ENCODE data around the gene RRP9.
"Not testable (repeated sequence)": the region's sequence is repeated elsewhere in the genome, so short reads cannot be mapped to it uniquely, and the experiment has no call there.

RRP9 gene, protein sequence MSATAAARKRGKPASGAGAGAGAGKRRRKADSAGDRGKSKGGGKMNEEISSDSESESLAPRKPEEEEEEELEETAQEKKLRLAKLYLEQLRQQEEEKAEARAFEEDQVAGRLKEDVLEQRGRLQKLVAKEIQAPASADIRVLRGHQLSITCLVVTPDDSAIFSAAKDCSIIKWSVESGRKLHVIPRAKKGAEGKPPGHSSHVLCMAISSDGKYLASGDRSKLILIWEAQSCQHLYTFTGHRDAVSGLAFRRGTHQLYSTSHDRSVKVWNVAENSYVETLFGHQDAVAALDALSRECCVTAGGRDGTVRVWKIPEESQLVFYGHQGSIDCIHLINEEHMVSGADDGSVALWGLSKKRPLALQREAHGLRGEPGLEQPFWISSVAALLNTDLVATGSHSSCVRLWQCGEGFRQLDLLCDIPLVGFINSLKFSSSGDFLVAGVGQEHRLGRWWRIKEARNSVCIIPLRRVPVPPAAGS

DNA sequence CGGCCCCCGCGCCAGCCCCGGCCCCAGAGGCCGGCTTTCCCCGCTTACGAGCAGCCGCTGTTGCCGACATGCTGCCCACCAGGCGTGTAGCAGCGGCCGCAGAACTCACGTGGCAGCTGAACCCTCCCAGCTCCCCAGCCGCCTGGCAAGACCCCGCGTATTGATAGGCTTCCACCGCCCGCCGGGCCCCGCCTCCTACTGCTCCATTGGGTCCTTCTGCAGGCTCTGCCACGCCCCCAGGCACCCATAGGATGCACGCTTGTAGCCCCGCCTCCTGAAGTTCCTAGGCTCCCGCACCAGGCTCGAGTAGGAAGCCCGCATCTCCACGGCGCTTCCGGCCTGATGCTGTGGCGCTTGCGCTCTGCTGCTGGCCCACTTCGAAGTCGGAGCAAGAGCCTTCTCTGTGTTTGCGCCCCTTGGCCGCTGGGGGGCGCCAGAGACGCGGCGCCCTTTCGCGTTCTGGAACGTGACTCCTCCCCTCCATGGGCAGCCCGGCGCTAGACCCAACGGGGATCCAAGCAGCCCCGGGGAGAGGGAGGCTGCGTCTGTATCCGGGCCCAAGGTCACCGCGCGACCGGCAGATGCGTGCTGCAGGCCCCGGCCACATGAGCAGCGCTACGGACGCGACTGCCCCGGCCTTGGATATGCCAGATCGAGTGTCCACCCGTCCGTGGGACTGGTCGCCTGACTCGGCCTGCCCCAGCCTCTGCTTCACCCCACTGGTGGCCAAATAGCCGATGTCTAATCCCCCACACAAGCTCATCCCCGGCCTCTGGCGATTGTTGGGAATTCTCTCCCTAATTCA, at the start of gene RRP9, which contains the start of gene PARP3:
Gene RRP9 (minus strand): TSS at position 107 of the 805 bp plus-strand sequence. CDS start 37 bp downstream, at position 70.
Gene PARP3 (plus strand): TSS at position 566 of the 805 bp plus-strand sequence. CDS start 993 bp downstream, outside the sequence.
- DNase-seq: peak; percentile 99 to 100

DNA sequence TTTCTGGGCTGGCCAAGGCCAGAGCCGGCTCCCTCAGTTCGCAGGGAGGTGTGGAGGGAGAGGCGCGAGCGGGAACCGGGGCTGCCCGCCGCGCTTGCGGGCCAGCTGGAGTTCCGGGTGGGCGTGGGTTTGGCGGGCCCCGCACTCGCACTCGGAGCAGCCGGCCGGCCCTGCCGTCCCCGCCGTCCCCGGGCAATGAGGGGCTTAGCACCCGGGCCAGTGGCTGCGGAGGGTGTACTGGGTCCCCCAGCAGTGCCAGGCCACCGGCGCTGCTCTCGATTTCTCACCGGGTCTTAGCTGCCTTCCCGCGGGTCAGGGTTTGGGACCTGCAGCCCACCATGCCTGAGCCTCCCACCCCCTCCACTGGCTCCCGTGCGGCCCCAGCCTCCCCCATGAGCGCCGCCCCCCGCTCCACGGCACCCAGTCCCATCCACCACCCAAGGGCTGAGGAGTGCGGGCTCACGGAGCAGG, 48.8 kb upstream of the RRP9 start:
- not testable (repeated sequence) for DNase-seq

DNA sequence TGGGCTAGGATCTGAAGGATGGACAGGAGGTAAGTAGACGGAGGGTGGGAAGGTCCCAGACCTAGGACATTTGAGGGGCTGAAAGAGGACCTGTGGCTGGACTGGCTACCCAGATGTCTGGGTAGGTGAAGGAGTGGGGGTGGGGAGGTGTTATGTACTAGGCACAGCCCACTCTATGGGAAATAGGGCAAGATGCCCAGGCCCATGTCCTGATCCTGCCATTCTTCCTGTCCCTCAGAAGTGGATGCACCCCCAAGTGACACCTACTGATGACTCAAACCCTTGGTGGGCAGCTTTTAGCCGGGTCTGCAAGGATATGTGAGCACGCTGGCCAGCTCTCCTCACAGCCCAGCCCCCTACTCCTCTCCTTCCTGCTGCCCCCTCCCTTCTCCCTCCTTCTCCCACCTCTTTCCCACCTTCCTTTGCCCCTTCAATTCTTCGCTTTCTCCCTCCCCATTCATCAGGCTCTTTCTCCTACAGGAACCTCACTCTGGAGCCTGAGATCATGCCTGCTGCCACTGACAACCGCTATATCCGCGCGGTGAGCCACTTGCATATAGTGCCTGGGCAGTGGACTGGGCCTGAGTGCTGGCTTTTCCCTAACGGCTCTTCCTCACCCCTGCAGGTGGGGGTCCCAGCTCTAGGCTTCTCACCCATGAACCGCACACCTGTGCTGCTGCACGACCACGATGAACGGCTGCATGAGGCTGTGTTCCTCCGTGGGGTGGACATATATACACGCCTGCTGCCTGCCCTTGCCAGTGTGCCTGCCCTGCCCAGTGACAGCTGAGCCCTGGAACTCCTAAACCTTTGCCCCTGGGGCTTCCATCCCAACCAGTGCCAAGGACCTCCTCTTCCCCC, 46.8 kb upstream of the RRP9 start:
- no peak for DNase-seq

DNA sequence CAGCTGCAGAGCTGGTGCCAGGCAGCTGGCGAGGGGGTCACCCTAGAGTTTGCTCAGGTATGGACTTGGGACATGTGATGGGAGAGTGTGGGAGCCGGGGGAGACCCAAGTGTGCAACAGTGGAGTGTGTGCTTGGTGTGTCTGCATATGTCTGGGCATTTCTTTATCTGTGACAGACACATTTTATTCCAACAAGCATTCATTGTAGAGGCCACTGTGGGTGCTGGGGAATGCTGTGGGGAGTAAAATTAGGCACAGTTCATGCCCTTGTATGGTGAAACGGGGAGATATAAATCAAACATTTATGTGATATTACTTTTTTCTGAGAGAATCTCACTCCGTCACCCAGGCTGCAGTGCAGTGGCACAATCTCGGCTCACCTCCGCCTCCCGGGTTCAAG, 45.9 kb upstream of the RRP9 start:
- no peak for DNase-seq

DNA sequence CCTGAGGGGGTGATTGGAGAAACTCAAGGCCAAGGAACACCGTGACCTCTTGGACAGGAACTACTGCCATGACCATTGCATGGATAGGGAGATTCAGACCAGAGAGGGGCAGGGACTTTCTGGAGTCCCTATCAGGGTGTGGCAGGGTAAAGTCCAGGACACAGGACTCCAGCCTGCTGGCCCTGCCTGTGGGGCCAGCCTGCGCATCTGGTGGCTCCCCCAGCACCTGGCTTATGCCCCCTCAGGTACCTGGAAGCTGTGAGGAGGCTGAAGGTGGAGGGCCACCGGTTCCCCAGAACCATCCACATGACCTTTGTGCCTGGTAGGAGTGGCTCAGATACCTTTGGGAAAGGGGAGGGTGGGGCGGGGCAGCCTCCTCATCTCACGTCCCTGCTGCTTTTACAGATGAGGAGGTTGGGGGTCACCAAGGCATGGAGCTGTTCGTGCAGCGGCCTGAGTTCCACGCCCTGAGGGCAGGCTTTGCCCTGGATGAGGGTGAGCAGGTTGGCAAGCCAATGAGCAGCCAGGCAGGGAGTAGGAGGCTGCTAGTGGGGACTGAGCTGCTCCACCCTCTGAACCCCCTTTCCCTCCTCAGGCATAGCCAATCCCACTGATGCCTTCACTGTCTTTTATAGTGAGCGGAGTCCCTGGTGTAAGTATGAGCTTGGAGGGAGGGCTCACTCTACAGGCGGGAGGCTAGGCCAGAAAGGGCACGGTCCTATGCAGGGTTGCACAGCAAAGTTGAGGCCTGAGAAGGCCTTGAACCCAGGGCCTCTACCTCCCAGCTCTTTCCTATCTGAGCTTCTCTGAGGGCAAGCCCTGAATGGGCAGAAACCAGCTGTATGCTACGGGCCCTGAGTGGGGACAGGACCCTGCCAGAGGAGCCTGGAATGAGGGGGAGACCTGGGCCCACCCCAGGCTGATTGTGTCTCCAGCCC, 44.6 kb upstream of the RRP9 start:
- no peak for DNase-seq

DNA sequence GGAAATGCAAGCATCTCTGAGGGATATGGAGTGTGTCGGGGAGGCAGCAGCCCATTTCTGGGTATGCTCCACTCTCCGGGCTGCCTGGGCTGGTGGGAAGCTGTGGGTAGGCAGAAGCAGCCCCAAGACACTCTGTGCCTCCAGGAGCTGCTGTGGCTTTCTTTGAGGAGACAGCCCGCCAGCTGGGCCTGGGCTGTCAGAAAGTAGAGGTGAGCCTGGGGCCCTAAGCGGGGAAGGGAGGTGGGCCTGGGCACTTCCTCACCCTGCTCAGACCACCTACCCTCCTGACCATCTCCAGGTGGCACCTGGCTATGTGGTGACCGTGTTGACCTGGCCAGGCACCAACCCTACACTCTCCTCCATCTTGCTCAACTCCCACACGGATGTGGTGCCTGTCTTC, 43.4 kb upstream of the RRP9 start:
- DNase-seq: no peak

DNA sequence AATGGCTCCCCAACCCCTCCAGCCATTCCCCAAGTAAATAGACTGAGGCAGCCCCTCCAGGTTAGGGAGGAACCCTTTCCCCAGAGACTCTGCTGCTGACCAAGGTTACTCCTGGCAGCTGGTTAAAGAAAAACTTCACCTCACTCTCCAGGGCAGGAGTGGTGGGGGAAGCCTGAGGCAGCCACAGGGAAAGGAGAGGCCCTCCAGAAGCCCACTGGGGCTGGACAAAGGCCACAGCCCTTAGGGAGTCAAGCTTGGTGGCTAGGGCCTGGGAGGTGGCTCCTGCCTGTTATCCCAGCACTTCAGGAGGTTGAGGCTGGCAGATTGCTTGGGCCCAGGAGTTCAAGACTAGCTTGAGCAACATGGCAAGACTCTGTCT, 42.6 kb upstream of the RRP9 start:
- no peak for DNase-seq

DNA sequence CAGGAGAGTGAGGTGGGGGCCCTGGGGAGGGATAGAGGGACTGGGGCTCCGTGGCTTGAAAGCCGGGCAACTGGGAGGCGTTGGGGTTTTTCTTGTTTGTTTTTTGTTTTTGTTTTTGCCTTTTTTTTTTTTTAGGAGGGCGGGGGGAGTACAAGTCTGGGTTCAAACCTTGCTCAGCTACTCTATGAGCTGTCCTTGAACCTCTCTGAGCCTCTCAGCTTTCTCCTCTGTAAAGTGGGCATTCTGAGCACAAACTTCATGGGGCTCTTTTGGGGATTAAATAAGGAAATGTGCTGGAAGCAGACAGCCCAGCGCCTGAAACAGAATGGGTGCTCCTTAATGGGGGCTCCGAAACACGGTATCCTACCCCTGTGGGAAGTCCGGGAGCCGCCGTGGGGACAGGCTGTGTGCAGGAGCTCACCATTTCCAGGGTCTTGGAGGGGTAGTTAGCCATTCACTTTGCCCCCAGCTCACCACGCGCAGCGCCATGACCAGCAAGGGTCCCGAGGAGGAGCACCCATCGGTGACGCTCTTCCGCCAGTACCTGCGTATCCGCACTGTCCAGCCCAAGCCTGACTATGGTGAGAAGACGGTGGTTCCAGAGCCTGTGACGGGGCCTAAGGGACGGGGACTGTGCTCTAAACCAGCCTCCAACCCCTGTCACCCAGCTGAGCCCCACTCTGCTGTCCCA, 42.0 kb upstream of the RRP9 start:
- DNase-seq: no peak

DNA sequence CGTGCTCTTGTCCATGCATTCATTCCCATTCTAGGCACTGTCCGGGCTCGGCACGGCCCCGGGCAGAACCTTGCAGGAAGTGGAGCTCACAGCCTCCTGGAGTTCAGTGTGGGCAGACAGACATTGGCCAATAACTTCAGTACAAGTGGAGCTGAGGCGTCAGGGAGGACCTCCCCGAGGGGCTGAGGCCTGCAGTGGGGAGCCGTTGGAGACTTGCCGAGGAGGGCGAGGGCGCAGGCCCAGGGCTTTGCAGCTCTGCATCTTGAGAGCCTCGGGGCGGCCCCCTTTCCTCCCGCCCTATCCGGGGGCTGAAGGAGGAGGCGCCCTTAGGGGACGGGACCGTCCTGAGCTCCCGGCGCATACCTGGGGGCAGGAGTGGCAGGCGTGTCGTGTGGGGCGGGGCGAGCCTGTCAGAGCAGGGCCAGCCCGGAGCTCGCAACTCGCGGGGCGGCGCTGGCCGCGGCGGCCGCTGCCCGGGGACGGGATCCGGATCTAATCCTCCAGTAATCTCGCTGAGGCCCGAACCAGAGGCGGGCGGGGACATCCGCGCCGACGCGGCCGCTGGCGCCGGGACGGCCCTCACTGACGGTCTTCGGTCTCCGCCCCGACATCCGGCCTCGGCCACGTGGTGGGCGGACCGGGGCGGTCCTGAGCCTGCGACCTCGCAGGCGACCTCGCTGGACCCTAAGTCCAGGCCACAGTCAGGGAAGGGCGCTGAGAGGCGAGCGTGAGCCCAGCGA, 41.3 kb upstream of the RRP9 start, which contains the start of gene ACY1:
Gene ACY1 (plus strand): TSS at position 698 of the 740 bp plus-strand sequence. CDS start 530 bp downstream, outside the sequence.
- DNase-seq: peak; percentile 54 to 68

DNA sequence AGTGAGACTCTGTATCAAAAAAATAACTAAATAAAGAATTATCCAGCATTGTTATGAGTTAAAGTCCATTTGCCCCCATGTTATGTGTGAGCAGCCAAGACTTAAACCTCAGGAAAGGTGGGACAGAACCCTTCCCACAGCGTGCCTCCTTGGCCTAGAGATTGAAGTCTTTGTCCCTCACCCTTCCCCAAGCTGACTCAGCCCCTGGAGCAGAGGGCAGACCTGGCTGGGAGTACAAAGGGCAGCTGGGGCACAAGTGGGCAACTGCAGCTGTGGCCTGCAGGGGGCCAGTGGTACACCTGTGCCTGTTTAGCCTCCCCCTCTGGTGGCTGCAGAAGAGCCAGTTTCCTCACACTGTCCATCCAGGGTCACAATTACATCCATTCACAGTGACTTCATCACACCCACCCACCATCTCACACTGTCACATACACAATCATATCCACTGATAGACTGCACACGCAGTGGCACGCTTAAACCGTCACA, 40.7 kb upstream of the RRP9 start:
- DNase-seq: no peak

DNA sequence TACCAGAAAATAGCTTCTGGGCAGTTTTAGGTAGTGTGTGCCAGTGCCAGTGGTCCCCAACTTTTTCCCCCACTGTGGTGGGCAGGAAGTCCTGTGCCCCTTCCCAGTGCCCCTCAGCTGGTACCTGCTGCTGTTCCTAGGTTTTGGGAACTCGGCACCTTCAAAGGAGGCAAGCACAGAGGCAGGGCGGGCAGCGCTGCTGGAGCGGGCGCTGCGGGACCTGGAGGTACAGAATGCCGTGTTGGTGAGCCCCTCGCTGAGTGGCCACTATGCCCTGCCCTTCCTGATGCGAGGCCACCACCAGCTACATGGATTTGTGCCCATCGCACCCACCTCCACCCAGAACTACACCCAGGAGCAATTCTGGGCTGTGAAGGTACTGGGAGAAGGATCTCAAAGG, 38.5 kb upstream of the RRP9 start:
- DNase-seq: no peak

DNA sequence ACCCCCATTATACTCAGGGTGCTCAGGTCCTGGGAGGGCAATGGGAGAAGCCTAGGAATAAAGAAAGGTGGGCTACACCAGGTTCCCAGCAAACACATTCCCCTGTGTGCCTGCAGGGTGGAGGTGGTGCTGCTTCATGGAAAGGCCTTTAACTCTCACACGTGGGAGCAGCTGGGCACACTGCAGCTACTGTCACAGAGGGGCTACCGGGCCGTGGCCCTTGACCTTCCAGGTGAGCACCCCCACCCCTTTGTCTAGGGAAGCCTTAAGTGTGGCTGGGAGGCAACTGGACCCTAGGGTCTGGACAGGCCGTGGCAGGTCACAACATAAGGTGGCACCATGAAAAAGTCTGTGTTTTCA, 36.4 kb upstream of the RRP9 start:
- DNase-seq: no peak

DNA sequence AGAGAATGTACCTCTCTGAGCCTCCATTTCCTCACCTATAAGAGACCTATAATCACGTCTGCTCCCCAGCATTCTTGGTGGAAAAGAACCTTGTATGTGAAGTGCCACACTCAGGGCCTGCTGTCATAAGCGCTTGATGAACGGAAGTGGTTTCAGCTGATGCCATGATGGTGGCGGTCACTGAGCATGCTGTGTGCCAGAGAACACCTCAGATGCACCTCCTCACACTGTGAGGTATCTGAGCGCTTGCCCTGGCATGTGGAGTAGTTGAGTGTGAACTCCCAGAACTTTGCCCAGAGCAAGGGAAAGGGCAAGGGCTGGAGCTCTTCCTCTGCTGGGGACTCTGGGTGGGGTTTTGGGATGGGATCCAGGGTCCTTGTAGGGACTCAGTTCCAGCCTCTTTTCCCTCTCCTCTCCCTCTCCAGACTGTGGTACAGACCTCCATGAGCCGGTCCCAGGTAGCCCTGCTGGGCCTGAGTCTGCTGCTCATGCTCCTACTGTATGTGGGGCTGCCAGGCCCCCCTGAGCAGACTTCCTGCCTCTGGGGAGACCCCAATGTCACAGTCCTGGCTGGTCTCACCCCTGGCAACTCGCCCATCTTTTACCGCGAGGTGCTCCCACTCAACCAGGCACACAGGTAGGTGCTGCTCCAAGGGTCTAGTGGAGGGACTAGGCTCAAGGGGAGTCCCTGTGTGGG, 35.9 kb upstream of the RRP9 start:
- no peak for DNase-seq

DNA sequence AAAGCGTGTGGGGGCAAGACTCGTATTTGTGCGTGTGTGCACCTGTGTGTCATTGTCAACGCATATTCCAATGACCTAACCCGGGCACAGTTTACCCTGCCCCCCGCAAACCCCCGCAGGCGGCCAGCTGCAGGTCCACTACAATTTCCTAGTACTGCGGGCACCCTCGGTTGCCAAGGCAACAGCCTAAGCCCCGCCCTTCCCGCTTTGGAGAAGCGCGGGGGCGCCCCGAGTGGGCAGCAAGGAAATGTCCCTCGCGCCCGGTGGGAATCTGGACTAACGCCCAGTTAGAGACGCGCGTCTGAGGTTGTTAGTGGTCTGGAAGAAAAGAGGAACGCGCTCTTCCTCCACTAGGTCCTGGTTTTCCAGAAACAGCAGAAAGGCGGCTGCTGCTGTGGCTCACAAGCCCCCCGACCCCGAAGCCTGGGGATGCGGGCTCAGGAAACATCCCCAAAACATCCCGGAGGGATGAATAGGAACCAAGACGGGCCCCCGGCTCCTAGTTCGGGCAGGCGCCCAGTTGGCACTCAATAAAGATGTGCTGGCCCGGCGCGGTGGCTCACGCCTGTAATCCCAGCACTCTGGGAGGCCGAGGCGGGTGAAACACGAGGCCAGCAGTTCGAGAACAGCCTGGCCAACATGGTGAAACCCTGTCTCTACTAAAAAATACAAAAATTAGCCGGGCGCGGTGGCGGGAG, 34.3 kb upstream of the RRP9 start:
- DNase-seq: no peak

DNA sequence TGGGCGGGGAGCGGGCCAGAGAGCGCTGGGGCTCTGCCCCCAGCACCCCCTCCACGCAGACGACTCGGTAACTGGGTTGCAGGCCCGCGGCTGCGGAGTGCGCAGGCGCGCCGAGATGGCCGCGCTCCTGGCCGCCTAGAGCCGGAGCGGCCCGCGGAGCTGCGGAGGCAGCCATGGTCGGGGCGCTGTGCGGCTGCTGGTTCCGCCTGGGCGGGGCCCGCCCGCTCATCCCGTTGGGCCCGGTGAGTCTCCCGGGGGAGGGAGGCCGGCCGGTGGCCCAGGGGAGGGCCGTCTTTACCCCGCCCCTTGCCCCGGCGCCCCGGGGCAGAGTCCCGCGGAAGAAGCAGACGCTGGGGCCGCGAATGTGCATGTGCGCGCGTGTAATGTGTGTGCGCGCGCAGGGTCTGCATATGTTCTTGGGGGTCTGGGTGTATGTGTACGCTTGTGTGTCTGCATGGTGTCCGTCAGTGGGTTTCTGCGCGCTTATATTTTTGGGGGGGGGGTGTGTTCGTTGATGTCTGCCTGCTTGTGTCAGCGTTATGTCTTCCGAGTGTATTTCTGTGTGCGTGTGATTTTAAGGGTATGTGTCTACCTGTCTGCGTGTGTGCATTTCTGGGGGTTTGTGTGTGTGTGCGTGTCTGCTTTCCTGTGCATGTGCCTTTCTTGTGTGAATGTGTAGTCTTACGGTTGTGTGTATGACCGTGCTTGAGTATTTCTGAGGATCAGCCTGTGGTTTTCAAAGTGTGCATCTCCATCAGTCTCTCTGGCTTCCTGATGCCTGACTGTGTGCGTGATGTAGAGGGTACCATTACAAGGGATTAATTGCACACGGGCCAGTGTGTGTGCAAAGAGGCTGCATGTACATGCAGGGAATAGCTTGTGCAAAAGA, 33.5 kb upstream of the RRP9 start, which contains the start of gene ABHD14A:
Gene ABHD14A (plus strand): TSS at position 102 of the 889 bp plus-strand sequence. CDS start 72 bp downstream, at position 174.
- peak; percentile 59 to 62 for DNase-seq

DNA sequence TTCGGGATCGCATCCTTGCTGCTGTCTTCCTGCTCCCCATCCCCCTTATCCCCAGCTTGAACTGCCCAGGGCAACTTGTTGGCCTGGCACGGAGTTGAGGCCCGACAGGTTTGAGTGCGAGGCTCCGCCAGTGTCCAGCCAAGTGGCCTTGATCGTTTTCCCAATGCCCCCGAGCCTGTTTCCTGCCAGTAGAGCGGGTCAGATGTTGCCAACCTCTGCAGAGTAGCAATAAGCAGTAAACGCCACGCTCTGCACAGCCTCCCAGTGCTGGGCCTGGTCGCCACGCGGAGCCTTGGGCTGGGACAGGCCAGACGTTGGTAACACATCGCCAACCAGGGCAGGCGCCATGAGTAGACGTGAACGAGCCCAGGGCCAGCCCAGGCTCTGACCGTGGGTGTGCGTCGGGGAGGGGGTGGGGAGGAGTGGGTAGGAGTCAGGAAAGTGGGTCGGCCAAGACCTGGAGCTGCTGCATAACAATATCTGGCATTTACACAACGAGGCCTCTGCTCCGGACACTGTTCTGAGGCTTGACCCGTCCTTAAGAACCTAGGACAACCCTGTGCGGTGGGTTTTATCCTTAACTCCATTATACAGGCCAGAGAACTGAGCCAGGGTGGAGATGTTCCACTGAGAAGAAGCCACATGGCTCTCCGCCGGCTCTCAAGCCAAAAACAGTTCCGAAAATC, 32.7 kb upstream of the RRP9 start:
- no peak for DNase-seq

DNA sequence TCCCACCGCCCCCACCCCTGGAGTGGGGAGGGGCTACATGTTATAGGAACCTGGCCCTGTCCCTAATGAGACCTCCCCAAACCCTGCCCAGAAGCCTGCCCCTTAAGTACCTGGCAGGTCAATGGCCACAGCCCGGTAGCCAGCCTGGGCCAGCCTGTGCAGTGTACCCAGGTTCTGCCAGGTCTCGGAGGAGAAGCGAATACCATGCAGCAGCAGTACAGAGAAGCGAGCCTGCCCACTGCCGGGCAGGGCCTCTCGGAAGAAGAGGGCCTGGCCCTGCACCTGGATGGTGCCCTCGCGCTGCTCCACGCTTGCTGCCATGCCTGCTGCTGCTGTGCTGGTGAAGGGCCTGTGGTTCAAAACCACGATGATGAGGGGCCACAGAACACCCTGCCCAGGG, 29.6 kb upstream of the RRP9 start:
- no peak for DNase-seq
